Fibroblast of upper back skin (primary cell): Measurements from ENCODE around the gene RPSA.

Source experiments
- DNase-seq: peaks from one replicate; pipeline ENCODE4 v3.0.0-alpha.2; 2013

RPSA gene

DNA sequence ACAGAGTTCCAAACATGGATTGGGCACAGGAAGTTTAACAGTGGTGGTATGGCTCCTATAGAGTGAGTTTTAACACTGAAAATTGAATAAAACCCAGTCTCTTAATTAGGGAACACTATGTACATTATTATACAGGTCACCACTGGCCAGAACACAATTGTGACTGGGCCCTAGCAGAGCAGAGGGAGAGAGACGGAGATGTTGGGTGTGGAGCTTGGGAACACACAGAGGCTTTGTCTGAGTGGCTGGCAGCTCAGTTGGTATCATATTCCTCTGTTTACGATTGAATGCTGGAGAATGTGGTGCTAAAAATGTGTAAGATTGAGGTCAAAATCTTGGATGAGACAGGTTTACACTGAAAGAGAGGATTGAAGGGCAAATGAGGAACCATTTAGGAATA is 54.2 kb downstream of the RPSA start:
- no peak for DNase-seq
